Lung (tissue), 12 donors: ENCODE data around the gene COX5A. TPM values are rescaled to one million over a fixed set of nuclear protein-coding genes. Genes with fewer than 3 reads are reported as not detected.
A peak's percentile ranks its signal among the peaks of the same experiment; 100 is the strongest.

Experiments used
- ATAC-seq: fragments of 200-7000 bp; cut with Tn5 transposase; one replicate; pipeline ENCODE4 v1.9.1; 2020; ENCODE audit warnings: moderate number of reproducible peaks; ENCODE audit not compliant: insufficient read depth, low FRiP score
- DNase-seq, 3 donors: peaks; one replicate each; pipeline ENCODE4 v3.0.0-alpha.2; 2013 to 2017
- H3K27ac ChIP-seq, 2 donors: one replicate each; pipeline ENCODE4 v1.5.1; 2013; ENCODE audit warnings: mild to moderate bottlenecking in 2 of 2, moderate library complexity in 2 of 2, control low read depth in 1 of 2, inconsistent platforms in 1 of 2, low read depth in 1 of 2, low read length in 1 of 2
- H3K27me3 ChIP-seq, 3 donors: one replicate each; pipeline ENCODE4 v1.5.1; 2013; ENCODE audit warnings: low read length in 2 of 3; ENCODE audit not compliant: control insufficient read depth in 3 of 3, insufficient read depth in 3 of 3
- H3K36me3 ChIP-seq, 4 donors: one replicate each; pipeline ENCODE4 v1.5.1; 2013; ENCODE audit warnings: low read length in 4 of 4, mild to moderate bottlenecking in 1 of 4, moderate library complexity in 1 of 4; ENCODE audit not compliant: control insufficient read depth in 4 of 4, insufficient read depth in 4 of 4
- H3K4me1 ChIP-seq, 5 donors: one replicate each; pipeline ENCODE4 v1.5.1; 2013; ENCODE audit warnings: low read length in 5 of 5, mild to moderate bottlenecking in 2 of 5, moderate library complexity in 1 of 5; ENCODE audit not compliant: control insufficient read depth in 5 of 5, insufficient read depth in 5 of 5
- H3K4me3 ChIP-seq: one replicate; pipeline ENCODE4 v1.5.1; 2013; ENCODE audit warnings: mild to moderate bottlenecking, control low read depth, moderate library complexity
- H3K9ac ChIP-seq, 2 donors: one replicate each; pipeline ENCODE4 v1.5.1; 2013; ENCODE audit warnings: low read length in 2 of 2, control low read depth in 1 of 2; ENCODE audit not compliant: insufficient read depth in 1 of 2
- H3K9me3 ChIP-seq, 4 donors: one replicate each; pipeline ENCODE4 v1.5.1; 2013; ENCODE audit warnings: low read length in 3 of 4, mild to moderate bottlenecking in 1 of 4, moderate library complexity in 1 of 4; ENCODE audit not compliant: control insufficient read depth in 4 of 4, insufficient read depth in 3 of 4
- CTCF ChIP-seq: IDR thresholded peaks from 2 replicates; pipeline ENCODE4 v1.5.1; 2012; ENCODE audit warnings: mild to moderate bottlenecking; ENCODE audit errors: control extremely low read depth, extremely low read depth
- WGBS, 2 donors: extraction: QIAGEN DNeasy Blood & Tissue Kit; methylation state at CpG; one replicate each; pipeline ENCODE4 v1.1.7; 2013; 5-methylcytosine and 5-hydroxymethylcytosine counted together
- polyA plus RNA-seq, 2 donors: library from polyadenylated mRNA; stranded (reverse); fragments of 200-250 nt; gene quantifications; one replicate each; pipeline ENCODE4 v1.2.1, GENCODE V29; 2013
- total RNA-seq, 2 donors: library from RNA; depleted of rRNA in 1 of 2; stranded (reverse); fragments of >200 nt in 1 of 2; gene quantifications; one replicate each; pipeline ENCODE4 v1.2.1, GENCODE V29; 2014 to 2021
- donor health status: control.
- donor health status: control.
- donor health status: Bipolar disorder and iron deficiency.
- donor health status: healthy.
- donor health status: DM: yes; HTN: yes; CAD: no.

The COX5A gene
- total and polyA plus RNA-seq, 4 donors, result 70.7 to 301 (median 198) TPM

GRCh38 chr15:74967670-74968069 lies 29.8 kb upstream of the COX5A start:
- no peak overlapping the region for H3K27ac ChIP-seq
- no peaks in the 10 kb centered on the region for H3K27me3 ChIP-seq
- 80 to 95% methylated on average over 5 of the region's 5 CpGs for WGBS, 2 donors
- peaks cover 0 to 15% (median 2%) of the 10 kb centered on the region in 5 donors for H3K4me1 ChIP-seq
- no peaks in the 10 kb centered on the region for H3K9me3 ChIP-seq
- TF ChIP-seq CTCF, result no peak
- DNase-seq (no peak), ATAC-seq (no peak)
- H3K4me3 ChIP-seq, result no peak overlapping the region
- no peaks in the 10 kb centered on the region for H3K36me3 ChIP-seq
- H3K9ac ChIP-seq, result no peak overlapping the region

GRCh38 chr15:74964794-74965193 lies 26.9 kb upstream of the COX5A start:
- no peaks in the 10 kb centered on the region for H3K36me3 ChIP-seq
- no peak for TF ChIP-seq CTCF
- no peaks in the 10 kb centered on the region for H3K9me3 ChIP-seq
- DNase-seq (peak; percentile 57 to 84 (median 75)), ATAC-seq (no peak)
- H3K4me3 ChIP-seq, result no peak overlapping the region
- peaks cover 0 to 5% (median 0%) of the 10 kb centered on the region in 3 donors for H3K27me3 ChIP-seq
- WGBS, 2 donors, result 26 to 28% methylated on average over 3 of the region's 3 CpGs
- peak overlapping the region in 1 of 2 donors; percentile 52 for H3K9ac ChIP-seq
- H3K4me1 ChIP-seq, result peaks cover 0 to 30% (median 9%) of the 10 kb centered on the region in 5 donors
- no peak overlapping the region for H3K27ac ChIP-seq

- H3K4me3 ChIP-seq, result no peak overlapping the region
- DNase-seq (no peak), ATAC-seq (no peak)
- H3K4me1 ChIP-seq, result peaks cover 0 to 41% (median 14%) of the 10 kb centered on the region in 5 donors
- no peaks in the 10 kb centered on the region for H3K36me3 ChIP-seq
- H3K27ac ChIP-seq, result no peak overlapping the region
- WGBS, 2 donors, result 93 to 97% methylated on average over 4 of the region's 4 CpGs
- H3K27me3 ChIP-seq, result peaks cover 0 to 21% (median 0%) of the 10 kb centered on the region in 3 donors
- no peaks in the 10 kb centered on the region for H3K9me3 ChIP-seq
- TF ChIP-seq CTCF, result no peak
- H3K9ac ChIP-seq, result no peak overlapping the region
These were observed 25.3 kb upstream of the COX5A start for GRCh38 chr15:74963213-74963612.

- TF ChIP-seq CTCF, result no peak
- Histone ChIP-seq H3K4me1 (peaks cover 0 to 41% (median 14%) of the 10 kb centered on the region in 5 donors), H3K27me3 (peaks cover 0 to 25% (median 0%) of the 10 kb centered on the region in 3 donors), H3K36me3 (no peaks in the 10 kb centered on the region), H3K9ac (no peak overlapping the region), H3K4me3 (no peak overlapping the region), H3K9me3 (no peaks in the 10 kb centered on the region), H3K27ac (no peak overlapping the region)
- no peak for DNase-seq
- 67 to 84% methylated on average over 2 of the region's 2 CpGs for WGBS, 2 donors
- ATAC-seq, result no peak
These were observed 24.8 kb upstream of the COX5A start for GRCh38 chr15:74962671-74963070.
